Esophagus muscularis mucosa (tissue), 4 donors: ENCODE measurements around the gene TENT4B.

ENCODE experiments used
- CTCF ChIP-seq, 3 experiments: fragments of 200-600 bp in 2 of 3; fragments of 450-650 bp in 1 of 3; sonication (generic) in 2 of 3; IDR thresholded peaks; one replicate each; pipeline ENCODE4 v1.5.1; 2017 to 2019; ENCODE audit warnings: antibody characterized with exemption in 3 of 3, mild to moderate bottlenecking in 2 of 3, moderate library complexity in 1 of 3
- EP300 ChIP-seq: sonication (generic); formaldehyde crosslinking; IDR thresholded peaks from one replicate; pipeline ENCODE4 v1.6.1; 2017; ENCODE audit warnings: antibody characterized with exemption
- POLR2A ChIP-seq: fragments of 450-650 bp; IDR thresholded peaks from one replicate; pipeline ENCODE4 v1.6.1; 2017; ENCODE audit warnings: antibody characterized with exemption, moderate library complexity, mild to moderate bottlenecking, low read depth
- POLR2AphosphoS5 ChIP-seq, 2 donors: sonication (generic); formaldehyde crosslinking; IDR thresholded peaks; one replicate each; pipeline ENCODE4 v1.6.1; 2017; ENCODE audit warnings: antibody characterized with exemption in 2 of 2

DNA sequence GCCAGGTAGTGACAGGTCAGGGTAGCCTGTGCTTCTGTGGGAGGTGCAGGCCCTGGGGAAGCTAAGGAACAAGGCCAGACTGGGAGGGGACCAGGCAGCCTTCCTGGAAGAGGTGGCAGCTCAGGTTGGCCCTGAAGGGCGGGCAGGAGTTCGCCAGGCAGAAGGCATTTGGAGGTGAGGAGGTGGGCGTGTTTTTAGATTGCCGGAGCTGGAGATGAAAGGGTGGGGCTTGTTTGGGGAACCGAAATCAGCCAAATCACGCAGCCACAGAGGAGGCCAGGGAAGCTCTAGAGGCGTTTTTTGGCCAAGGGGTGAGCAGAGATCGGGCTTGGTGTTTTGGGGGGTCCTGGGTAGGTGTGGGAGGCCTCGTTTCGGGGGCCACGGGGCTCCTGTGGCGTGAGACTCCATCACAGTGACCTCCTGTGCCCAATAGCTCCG is 120.8 kb downstream of the TENT4B start:
- no peak for TF ChIP-seq CTCF (IDR thresholded peaks at IDR 0.05)
- no peak for TF ChIP-seq POLR2AphosphoS5 (IDR thresholded peaks at IDR 0.05)
- no peak for TF ChIP-seq POLR2A
- no peak for TF ChIP-seq EP300
